Left ventricle myocardium inferior (tissue), 1 donor: Measurements from ENCODE around the gene DERL3. TPM values are rescaled to one million over a fixed set of nuclear protein-coding genes. Genes with fewer than 3 reads are reported as not detected.

ENCODE experiments used
- DNase-seq: peaks from one replicate; pipeline ENCODE4 v3.0.0-alpha.2; 2020
- H3K27ac ChIP-seq: fragments of 200-600 bp; replicated peaks from 2 replicates; pipeline ENCODE4 v1.8.0; 2021
- H3K27me3 ChIP-seq: fragments of 200-600 bp; 2 replicates; pipeline ENCODE4 v1.8.0; 2021; ENCODE audit warnings: low read depth
- H3K36me3 ChIP-seq: fragments of 200-600 bp; 2 replicates; pipeline ENCODE4 v1.8.0; 2021
- H3K4me1 ChIP-seq: fragments of 200-600 bp; 2 replicates; pipeline ENCODE4 v1.8.0; 2021
- H3K4me3 ChIP-seq: fragments of 200-600 bp; 2 replicates; pipeline ENCODE4 v1.8.0; 2021; ENCODE audit warnings: mild to moderate bottlenecking, moderate library complexity
- H3K9me3 ChIP-seq: fragments of 200-600 bp; replicated peaks from 2 replicates; pipeline ENCODE4 v1.8.0; 2021
- intact Hi-C: fragments of 100-400 bp; cut with micrococcal nuclease; formaldehyde crosslinking; loops from one replicate; pipeline ENCODE4 v1.11.0; 2022
- total RNA-seq: library from RNA; stranded (reverse); fragmentation: NEBNext Ultra II Directional; extraction: Animal tissue kit (Norgen Biotek cat#: 25700); gene quantifications from one replicate; pipeline ENCODE4 v1.2.1, GENCODE V29; 2021
- TF ChIP-seq, protein P1 (sequence below): fragments of 200-600 bp; IDR thresholded peaks from 2 replicates; pipeline ENCODE4 v1.8.0; 2021; ENCODE audit warnings: antibody characterized with exemption, mild to moderate bottlenecking, borderline replicate concordance
- donor health status: DM: no; HTN: yes; CAD: no; lungs with severe emphysema.

Gene DERL3
- total RNA-seq, 1 donor from 2014 or later, result 2.0 TPM

DNA sequence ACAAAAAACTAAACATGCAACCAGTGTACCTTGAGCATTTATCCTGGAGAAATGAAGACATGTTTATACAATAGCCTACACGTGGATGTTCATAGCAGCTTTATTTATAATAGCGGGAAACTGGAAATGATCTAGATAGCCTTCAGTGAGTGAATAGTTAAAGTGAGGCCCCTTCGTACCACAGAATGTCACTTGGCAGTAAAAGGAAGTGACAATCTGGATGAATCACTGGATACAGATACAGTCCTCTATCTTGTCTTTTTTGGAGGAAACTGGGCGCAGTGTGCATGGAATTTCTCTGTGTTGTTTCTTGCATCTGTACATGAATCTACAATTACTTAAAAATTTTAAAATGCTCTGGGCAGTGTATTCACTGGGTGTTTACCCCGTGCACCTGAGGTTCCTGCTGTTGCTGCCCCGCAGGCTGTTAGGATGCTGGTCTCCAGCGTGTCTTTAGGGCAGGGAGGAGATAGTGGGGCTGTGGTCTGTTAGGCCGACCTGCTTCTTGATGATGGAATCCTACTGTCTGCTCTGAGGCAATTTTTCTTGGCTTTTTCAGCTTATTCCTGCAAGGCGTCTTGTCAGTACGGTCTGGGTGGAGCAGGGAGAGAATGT is 23.2 kb downstream of the DERL3 start:
- no peaks in the 10 kb centered on the region for H3K27me3 ChIP-seq
- H3K36me3 ChIP-seq, result peaks cover 71% of the 10 kb centered on the region
- H3K4me3 ChIP-seq, result no peak overlapping the region
- intact Hi-C loops, result no loop called here
- TF ChIP-seq, protein P1, sequence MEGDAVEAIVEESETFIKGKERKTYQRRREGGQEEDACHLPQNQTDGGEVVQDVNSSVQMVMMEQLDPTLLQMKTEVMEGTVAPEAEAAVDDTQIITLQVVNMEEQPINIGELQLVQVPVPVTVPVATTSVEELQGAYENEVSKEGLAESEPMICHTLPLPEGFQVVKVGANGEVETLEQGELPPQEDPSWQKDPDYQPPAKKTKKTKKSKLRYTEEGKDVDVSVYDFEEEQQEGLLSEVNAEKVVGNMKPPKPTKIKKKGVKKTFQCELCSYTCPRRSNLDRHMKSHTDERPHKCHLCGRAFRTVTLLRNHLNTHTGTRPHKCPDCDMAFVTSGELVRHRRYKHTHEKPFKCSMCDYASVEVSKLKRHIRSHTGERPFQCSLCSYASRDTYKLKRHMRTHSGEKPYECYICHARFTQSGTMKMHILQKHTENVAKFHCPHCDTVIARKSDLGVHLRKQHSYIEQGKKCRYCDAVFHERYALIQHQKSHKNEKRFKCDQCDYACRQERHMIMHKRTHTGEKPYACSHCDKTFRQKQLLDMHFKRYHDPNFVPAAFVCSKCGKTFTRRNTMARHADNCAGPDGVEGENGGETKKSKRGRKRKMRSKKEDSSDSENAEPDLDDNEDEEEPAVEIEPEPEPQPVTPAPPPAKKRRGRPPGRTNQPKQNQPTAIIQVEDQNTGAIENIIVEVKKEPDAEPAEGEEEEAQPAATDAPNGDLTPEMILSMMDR, result no peak
- H3K4me1 ChIP-seq, result peaks cover 42% of the 10 kb centered on the region
- H3K9me3 ChIP-seq, result no peaks in the 10 kb centered on the region
- no peak for DNase-seq
- H3K27ac ChIP-seq, result peak overlapping the region; percentile 89

DNA sequence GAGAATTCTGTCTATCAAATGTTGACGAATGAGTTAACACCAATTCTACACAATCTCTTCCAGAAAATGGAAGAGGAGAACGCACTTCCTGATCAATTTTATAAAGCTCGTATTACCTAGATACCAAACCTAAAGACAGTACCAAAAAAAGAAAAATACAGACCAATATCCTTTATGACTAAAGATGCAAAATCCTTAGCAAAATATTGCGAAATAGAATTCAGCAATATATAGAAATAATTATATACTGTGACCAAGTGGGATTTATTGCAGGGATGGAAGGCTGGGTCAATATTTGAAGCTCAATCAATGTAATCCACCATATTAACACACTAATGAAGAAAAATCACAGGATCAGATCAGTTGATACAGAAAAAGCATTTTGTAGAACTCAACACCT is 26.4 kb downstream of the DERL3 start:
- no peaks in the 10 kb centered on the region for H3K27me3 ChIP-seq
- peaks cover 58% of the 10 kb centered on the region for H3K36me3 ChIP-seq
- peak overlapping the region; percentile 67 for H3K27ac ChIP-seq
- no peaks in the 10 kb centered on the region for H3K9me3 ChIP-seq
- H3K4me1 ChIP-seq, result peaks cover 39% of the 10 kb centered on the region
- TF ChIP-seq, protein P1, result no peak
- intact Hi-C loops, result no loop called here
- H3K4me3 ChIP-seq, result no peak overlapping the region
- DNase-seq, result no peak

DNA sequence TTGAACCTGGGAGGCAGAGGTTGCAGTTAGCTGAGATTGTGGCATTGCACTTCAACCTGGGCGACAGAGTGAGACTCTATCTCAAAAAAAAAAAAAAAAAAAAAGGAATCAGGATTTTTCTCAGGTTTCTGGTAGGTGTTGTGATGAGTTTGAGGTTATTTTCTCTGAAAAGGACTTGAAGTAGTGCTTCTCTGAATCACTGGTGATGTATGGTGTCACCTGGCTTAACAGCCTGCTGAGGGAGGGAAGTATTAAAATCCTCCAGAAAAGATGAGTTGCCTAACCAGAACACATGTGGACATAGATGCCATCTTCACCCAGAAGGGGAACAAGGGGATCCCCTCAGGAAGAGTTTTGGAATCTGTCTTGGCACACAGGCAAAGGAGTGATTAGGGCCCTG is 32.0 kb downstream of the DERL3 start:
- Histone ChIP-seq H3K27ac (no peak overlapping the region), H3K9me3 (no peaks in the 10 kb centered on the region), H3K4me3 (no peak overlapping the region), H3K4me1 (peaks cover 9% of the 10 kb centered on the region), H3K36me3 (peaks cover 84% of the 10 kb centered on the region), H3K27me3 (no peaks in the 10 kb centered on the region)
- intact Hi-C loops, result no loop called here
- TF ChIP-seq, protein P1, result no peak
- no peak for DNase-seq

DNA sequence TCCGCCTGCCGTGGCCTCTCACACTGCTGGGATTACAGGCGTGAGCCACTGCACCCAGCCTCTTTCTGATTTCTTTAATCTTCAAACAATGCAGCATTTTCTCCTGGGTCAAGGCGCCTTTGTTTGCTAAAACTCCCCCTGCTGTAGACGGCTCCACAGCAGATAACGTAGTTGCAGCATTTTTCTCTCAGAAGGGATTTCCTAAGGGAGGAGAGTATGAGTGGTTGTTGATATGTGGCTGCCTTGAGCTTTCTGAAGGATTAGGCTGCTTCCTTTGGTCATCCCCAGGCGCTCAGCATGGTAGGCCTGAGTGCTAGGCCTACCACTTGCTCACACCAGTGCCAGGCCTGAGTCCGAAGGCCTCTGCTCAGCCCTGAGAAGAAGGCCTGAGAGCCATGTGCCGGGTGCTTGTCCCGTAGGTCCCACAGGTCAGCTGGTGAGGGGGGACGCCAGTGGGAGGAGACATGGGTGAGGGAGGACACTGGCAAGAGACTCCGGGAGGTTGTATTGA is 34.0 kb downstream of the DERL3 start:
- peaks cover 85% of the 10 kb centered on the region for H3K36me3 ChIP-seq

DNA sequence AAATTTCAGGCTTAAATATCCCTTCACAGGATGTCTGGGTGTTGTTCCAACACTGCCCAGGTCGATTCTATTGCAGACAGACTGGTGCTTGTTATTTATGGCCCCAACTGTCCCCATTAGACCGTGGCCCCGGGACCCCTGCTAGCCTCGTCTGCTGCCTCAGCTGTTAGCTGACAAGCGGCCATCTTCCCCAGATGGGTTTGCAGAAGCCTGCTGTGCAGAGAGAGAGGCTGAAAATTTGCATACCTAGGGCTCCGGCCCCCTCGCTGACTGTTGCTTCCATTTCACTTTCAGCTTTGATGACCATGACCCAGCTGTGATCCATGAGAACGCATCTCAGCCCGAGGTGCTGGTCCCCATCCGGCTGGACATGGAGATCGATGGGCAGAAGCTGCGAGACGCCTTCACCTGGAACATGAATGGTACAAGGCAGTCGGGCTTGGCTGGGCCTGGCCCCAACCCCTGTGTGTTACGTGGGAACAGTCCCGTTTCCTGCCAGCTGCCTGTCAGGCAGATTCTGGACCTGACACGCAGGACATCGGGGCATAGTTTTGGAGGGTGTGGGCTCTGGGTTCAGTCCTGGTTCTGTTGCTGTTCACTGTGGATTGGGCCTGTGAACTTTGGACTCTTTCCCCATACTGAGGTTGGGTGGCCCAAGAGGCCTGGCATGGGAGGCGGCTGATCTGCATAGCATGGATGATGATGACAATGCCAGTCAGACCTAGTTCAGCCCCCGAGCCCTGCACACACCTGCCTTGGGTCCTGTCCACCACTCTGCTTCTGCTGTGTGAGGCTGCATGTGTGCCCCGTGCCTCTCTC is 35.6 kb downstream of the DERL3 start:
- no peak for DNase-seq
- TF ChIP-seq, protein P1, result no peak
- Histone ChIP-seq H3K27ac (no peak overlapping the region), H3K27me3 (no peaks in the 10 kb centered on the region), H3K4me1 (peaks cover 9% of the 10 kb centered on the region), H3K4me3 (no peak overlapping the region), H3K9me3 (no peaks in the 10 kb centered on the region), H3K36me3 (peaks cover 89% of the 10 kb centered on the region)
- intact Hi-C loops, result no loop called here

More for the DNA sequence above, 34.0 kb downstream of the DERL3 start:
- DNase-seq, result no peak
- H3K4me3 ChIP-seq, result no peak overlapping the region
- H3K4me1 ChIP-seq, result peaks cover 9% of the 10 kb centered on the region
- H3K27me3 ChIP-seq, result no peaks in the 10 kb centered on the region
- intact Hi-C loops, result no loop called here
- no peaks in the 10 kb centered on the region for H3K9me3 ChIP-seq
- H3K27ac ChIP-seq, result peak overlapping the region; percentile 23
- TF ChIP-seq, protein P1, result no peak
